ENCODE results near the gene KLHL29. TPM values are rescaled to one million over a fixed set of nuclear protein-coding genes. Genes with fewer than 3 reads are reported as not detected.

The KLHL29 gene
- total and polyA plus RNA-seq, 2 of the 13 experiments (the other 11 are each of a cell fraction or from before 2014, with no cell fraction given), result 0.01 TPM; not detected in 1

DNA sequence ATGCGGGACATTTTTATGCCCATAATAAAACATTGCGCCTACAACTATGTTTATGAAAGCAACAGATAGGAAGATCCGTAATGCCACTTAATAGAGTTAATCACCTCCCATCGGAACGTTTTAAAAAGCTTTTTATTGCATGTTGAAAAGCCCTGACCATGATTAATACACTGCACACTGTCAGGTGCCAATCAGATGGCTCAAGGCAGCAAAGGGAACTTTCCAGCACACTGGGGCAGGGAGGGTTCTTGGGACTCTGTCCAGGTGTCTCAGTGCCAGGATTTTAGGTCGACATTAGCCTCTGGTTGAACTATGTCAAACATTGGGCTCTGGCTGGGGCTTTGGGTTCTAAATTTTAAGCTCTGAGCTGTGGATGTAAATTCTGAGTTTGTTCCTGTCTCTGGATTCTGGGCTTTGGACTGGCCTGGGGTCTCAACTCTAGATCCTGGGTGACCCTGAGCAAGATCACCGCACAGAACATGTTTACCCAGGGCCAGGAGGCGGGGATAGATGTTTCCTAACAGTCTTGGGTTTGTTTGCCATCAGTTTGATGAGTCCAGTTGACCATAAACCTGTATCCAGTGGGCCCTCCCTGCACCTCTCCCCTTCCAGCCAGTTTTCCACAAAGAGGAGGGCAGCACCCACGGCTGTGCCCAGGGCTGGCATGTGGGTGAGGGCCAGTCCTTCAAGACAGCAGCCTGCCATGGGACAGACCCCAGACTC lies 279.2 kb downstream of the KLHL29 start (continued):
- TF ChIP-seq, protein P1, sequence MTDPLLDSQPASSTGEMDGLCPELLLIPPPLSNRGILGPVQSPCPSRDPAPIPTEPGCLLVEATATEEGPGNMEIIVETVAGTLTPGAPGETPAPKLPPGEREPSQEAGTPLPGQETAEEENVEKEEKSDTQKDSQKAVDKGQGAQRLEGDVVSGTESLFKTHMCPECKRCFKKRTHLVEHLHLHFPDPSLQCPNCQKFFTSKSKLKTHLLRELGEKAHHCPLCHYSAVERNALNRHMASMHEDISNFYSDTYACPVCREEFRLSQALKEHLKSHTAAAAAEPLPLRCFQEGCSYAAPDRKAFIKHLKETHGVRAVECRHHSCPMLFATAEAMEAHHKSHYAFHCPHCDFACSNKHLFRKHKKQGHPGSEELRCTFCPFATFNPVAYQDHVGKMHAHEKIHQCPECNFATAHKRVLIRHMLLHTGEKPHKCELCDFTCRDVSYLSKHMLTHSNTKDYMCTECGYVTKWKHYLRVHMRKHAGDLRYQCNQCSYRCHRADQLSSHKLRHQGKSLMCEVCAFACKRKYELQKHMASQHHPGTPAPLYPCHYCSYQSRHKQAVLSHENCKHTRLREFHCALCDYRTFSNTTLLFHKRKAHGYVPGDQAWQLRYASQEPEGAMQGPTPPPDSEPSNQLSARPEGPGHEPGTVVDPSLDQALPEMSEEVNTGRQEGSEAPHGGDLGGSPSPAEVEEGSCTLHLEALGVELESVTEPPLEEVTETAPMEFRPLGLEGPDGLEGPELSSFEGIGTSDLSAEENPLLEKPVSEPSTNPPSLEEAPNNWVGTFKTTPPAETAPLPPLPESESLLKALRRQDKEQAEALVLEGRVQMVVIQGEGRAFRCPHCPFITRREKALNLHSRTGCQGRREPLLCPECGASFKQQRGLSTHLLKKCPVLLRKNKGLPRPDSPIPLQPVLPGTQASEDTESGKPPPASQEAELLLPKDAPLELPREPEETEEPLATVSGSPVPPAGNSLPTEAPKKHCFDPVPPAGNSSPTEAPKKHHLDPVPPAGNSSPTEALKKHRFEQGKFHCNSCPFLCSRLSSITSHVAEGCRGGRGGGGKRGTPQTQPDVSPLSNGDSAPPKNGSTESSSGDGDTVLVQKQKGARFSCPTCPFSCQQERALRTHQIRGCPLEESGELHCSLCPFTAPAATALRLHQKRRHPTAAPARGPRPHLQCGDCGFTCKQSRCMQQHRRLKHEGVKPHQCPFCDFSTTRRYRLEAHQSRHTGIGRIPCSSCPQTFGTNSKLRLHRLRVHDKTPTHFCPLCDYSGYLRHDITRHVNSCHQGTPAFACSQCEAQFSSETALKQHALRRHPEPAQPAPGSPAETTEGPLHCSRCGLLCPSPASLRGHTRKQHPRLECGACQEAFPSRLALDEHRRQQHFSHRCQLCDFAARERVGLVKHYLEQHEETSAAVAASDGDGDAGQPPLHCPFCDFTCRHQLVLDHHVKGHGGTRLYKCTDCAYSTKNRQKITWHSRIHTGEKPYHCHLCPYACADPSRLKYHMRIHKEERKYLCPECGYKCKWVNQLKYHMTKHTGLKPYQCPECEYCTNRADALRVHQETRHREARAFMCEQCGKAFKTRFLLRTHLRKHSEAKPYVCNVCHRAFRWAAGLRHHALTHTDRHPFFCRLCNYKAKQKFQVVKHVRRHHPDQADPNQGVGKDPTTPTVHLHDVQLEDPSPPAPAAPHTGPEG (CRISPR knock-in tag; IDR thresholded peaks at IDR 0.05), result no peak
- no peak for TF ChIP-seq ZIK1 (CRISPR knock-in tag; IDR thresholded peaks at IDR 0.05; ENCODE audit: borderline replicate concordance, low read depth)
- no peak for TF ChIP-seq IRX3 (CRISPR knock-in tag; IDR thresholded peaks at IDR 0.05; ENCODE audit: borderline replicate concordance, low read depth)
- TF ChIP-seq SRF (IDR thresholded peaks at IDR 0.05; ENCODE audit: low read depth, low read length), result no peak
- TF ChIP-seq, protein P2, sequence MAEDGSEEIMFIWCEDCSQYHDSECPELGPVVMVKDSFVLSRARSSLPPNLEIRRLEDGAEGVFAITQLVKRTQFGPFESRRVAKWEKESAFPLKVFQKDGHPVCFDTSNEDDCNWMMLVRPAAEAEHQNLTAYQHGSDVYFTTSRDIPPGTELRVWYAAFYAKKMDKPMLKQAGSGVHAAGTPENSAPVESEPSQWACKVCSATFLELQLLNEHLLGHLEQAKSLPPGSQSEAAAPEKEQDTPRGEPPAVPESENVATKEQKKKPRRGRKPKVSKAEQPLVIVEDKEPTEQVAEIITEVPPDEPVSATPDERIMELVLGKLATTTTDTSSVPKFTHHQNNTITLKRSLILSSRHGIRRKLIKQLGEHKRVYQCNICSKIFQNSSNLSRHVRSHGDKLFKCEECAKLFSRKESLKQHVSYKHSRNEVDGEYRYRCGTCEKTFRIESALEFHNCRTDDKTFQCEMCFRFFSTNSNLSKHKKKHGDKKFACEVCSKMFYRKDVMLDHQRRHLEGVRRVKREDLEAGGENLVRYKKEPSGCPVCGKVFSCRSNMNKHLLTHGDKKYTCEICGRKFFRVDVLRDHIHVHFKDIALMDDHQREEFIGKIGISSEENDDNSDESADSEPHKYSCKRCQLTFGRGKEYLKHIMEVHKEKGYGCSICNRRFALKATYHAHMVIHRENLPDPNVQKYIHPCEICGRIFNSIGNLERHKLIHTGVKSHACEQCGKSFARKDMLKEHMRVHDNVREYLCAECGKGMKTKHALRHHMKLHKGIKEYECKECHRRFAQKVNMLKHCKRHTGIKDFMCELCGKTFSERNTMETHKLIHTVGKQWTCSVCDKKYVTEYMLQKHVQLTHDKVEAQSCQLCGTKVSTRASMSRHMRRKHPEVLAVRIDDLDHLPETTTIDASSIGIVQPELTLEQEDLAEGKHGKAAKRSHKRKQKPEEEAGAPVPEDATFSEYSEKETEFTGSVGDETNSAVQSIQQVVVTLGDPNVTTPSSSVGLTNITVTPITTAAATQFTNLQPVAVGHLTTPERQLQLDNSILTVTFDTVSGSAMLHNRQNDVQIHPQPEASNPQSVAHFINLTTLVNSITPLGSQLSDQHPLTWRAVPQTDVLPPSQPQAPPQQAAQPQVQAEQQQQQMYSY (CRISPR knock-in tag; IDR thresholded peaks at IDR 0.05), result no peak
- no peak for TF ChIP-seq ZNF790 (CRISPR knock-in tag; IDR thresholded peaks at IDR 0.05; ENCODE audit: borderline replicate concordance)
- peak; percentile 43; the same call in 1 of the 2 replicates for TF ChIP-seq KDM5B (CRISPR knock-in tag; IDR thresholded peaks at IDR 0.05; ENCODE audit: borderline replicate concordance)
- TF ChIP-seq, protein P3, sequence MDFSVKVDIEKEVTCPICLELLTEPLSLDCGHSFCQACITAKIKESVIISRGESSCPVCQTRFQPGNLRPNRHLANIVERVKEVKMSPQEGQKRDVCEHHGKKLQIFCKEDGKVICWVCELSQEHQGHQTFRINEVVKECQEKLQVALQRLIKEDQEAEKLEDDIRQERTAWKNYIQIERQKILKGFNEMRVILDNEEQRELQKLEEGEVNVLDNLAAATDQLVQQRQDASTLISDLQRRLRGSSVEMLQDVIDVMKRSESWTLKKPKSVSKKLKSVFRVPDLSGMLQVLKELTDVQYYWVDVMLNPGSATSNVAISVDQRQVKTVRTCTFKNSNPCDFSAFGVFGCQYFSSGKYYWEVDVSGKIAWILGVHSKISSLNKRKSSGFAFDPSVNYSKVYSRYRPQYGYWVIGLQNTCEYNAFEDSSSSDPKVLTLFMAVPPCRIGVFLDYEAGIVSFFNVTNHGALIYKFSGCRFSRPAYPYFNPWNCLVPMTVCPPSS (IDR thresholded peaks at IDR 0.05), result no peak
- TF ChIP-seq NKX3-1 (CRISPR knock-in tag; IDR thresholded peaks at IDR 0.05), result no peak
- TF ChIP-seq, protein P4, sequence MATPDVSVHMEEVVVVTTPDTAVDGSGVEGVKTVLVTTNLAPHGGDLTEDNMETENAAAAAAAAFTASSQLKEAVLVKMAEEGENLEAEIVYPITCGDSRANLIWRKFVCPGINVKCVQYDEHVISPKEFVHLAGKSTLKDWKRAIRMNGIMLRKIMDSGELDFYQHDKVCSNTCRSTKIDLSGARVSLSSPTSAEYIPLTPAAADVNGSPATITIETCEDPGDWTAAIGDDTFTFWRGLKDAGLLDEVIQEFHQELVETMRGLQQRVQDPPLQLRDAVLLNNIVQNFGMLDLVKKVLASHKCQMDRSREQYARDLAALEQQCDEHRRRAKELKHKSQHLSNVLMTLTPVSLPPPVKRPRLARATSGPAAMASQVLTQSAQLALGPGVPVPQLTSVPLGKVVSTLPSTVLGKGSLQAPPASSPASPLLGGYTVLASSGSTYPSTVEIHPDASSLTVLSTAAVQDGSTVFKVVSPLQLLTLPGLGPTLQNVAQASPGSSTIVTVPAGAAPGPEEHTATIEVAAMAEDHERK (CRISPR knock-in tag; IDR thresholded peaks at IDR 0.05; ENCODE audit: low read depth), result no peak
- TF ChIP-seq, protein P5, sequence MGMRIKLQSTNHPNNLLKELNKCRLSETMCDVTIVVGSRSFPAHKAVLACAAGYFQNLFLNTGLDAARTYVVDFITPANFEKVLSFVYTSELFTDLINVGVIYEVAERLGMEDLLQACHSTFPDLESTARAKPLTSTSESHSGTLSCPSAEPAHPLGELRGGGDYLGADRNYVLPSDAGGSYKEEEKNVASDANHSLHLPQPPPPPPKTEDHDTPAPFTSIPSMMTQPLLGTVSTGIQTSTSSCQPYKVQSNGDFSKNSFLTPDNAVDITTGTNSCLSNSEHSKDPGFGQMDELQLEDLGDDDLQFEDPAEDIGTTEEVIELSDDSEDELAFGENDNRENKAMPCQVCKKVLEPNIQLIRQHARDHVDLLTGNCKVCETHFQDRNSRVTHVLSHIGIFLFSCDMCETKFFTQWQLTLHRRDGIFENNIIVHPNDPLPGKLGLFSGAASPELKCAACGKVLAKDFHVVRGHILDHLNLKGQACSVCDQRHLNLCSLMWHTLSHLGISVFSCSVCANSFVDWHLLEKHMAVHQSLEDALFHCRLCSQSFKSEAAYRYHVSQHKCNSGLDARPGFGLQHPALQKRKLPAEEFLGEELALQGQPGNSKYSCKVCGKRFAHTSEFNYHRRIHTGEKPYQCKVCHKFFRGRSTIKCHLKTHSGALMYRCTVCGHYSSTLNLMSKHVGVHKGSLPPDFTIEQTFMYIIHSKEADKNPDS (CRISPR knock-in tag; IDR thresholded peaks at IDR 0.05), result no peak
- TF ChIP-seq CENPX (CRISPR knock-in tag; IDR thresholded peaks at IDR 0.05), result no peak
- no peak for TF ChIP-seq ZFYVE20 (CRISPR knock-in tag; IDR thresholded peaks at IDR 0.05; ENCODE audit: borderline replicate concordance, low read depth)

All from HepG2 (cell line).